M059J (cell line): ENCODE results near the gene TLR1. TPM values are rescaled to one million over a fixed set of nuclear protein-coding genes. Genes with fewer than 3 reads are reported as not detected.

ENCODE experiments used
- DNase-seq: peaks from one replicate; pipeline ENCODE4 v3.0.0-alpha.2; 2012; ENCODE audit warnings: low read depth
- total RNA-seq: library from RNA; depleted of rRNA; stranded (reverse); fragments of >200 nt; shearing (Covaris generic); gene quantifications from 2 replicates; pipeline ENCODE4 v1.2.3, GENCODE V29; 2014; rRNA removed

Gene TLR1, protein sequence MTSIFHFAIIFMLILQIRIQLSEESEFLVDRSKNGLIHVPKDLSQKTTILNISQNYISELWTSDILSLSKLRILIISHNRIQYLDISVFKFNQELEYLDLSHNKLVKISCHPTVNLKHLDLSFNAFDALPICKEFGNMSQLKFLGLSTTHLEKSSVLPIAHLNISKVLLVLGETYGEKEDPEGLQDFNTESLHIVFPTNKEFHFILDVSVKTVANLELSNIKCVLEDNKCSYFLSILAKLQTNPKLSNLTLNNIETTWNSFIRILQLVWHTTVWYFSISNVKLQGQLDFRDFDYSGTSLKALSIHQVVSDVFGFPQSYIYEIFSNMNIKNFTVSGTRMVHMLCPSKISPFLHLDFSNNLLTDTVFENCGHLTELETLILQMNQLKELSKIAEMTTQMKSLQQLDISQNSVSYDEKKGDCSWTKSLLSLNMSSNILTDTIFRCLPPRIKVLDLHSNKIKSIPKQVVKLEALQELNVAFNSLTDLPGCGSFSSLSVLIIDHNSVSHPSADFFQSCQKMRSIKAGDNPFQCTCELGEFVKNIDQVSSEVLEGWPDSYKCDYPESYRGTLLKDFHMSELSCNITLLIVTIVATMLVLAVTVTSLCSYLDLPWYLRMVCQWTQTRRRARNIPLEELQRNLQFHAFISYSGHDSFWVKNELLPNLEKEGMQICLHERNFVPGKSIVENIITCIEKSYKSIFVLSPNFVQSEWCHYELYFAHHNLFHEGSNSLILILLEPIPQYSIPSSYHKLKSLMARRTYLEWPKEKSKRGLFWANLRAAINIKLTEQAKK
- 3.2 and 5.5 TPM in 2 replicates for total RNA-seq

DNA sequence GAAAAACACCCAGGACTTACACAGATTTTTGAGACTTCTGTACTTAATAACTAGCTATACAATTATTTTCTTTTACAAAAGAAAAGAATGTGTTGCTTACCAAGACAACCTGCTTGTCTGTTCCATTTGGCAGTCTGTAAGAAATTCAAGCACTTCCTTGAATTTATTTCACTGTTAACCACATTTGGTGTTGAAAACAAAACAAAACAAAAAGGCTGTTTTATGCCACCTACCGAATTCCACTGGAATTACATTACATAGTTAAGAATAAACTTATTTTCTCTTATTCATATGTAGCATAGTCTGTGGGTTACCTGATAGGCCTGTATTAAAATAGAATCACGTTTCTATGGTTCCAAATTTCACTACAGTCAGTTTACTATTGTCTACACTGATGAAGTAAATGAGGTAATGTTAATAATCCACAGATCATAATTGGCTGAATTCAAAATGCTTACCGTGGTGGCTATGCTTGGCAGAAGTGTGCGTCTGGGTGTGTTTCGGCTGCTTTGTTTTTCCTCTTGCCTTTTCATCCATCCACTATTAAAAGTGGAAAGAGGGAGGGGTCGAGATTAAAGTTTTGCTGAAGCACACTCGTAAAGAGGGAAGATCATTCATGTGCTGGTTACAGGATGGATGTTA is at the start of gene TLR1:
Gene TLR1, minus strand, starts transcription at position 138 of the 642 bp plus-strand sequence. CDS start 5,960 bp downstream, outside the sequence.
- DNase-seq, result peak; percentile 74

DNA sequence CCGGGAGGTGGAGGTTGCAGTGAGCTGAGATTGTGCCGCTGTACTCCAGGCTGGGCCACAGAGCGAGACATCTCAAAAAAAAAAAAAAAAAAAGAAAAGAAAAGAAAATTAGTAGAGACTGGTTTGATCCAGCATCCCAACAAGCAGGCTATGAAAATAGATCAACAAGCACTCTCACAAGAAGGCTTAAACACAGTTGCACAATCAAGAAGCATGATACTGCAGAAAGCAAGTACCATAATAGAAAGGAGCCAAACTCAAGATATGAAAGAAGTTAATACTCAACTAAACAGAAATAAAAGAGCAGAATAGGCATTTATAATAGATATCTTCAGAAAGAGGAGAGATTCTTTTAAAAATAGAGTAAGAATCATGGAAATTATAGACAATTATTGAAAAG is 41.4 kb upstream of the TLR1 start:
- DNase-seq, result no peak

DNA sequence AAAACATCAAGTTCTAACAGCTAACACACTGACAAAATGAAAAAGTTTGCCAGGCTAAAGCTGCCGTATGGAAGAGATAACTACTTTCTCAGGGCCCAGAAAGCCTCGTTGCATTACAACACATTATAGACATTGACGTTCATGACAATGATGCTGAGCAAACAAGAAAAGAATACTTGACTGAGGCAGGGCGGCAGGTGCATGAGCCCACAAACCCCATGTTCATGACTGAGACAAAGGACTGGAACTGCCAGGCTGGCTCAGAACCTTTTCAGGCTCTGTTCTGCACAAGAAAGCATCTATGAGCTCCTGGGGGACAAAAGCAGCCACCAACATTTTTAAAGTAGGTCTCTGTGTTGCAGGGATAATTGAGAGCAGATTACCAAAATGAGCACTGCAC is 38.4 kb upstream of the TLR1 start:
- DNase-seq, result no peak

DNA sequence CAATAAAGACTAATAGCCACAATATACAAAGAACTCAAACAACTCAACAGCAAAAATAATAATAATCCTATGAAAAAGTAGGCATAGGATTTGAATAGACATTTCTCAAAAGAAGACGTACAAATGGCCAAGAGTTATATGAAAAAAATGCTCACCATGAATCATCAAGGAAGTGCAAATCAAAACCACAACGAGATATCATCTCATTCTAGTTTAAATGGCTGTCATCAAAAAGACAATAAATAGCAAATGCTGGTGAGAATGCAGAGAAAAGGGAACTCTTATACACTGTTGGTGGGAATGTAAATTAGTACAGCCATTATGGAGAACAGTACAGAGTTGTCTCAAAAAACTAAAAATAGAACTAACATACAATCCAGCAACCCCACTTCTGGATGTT is 33.3 kb upstream of the TLR1 start:
- DNase-seq, result peak; percentile 76

DNA sequence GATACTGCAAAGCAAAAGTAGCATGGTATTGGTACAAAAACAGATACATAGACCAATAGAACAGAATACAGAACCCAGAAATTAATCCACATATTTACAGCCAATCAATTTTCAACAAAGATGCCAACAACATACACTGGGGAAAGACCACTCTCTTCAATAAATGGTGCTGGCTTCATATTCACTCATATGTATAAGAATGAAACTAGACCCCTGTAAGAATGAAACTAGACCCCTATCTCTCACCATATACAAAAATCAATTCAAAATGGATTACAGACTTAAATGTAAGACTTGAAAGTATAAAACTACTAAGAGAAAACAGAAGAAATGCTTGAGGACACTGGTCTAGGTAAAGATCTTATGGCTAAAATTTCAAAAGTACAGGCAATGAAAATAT is 32.7 kb upstream of the TLR1 start:
- no peak for DNase-seq

DNA sequence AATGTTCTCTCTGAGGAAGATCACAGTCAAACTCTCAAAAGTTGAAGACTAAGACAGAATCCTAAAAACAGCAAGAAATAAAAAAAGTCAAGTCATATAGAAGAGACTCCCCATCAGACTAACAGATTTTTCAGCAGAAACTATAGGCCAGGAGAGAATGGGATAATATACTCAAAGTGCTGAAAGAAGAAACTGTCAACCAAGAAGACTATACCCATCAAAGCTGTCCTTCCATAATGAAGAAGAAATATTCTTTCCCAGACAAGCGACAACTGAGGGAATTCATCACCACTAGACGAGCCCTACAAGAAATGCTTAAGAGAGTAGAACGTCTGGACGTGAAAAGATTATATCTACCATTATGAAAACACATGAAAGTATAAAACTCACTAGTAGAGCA is 30.0 kb upstream of the TLR1 start:
- DNase-seq, result no peak

DNA sequence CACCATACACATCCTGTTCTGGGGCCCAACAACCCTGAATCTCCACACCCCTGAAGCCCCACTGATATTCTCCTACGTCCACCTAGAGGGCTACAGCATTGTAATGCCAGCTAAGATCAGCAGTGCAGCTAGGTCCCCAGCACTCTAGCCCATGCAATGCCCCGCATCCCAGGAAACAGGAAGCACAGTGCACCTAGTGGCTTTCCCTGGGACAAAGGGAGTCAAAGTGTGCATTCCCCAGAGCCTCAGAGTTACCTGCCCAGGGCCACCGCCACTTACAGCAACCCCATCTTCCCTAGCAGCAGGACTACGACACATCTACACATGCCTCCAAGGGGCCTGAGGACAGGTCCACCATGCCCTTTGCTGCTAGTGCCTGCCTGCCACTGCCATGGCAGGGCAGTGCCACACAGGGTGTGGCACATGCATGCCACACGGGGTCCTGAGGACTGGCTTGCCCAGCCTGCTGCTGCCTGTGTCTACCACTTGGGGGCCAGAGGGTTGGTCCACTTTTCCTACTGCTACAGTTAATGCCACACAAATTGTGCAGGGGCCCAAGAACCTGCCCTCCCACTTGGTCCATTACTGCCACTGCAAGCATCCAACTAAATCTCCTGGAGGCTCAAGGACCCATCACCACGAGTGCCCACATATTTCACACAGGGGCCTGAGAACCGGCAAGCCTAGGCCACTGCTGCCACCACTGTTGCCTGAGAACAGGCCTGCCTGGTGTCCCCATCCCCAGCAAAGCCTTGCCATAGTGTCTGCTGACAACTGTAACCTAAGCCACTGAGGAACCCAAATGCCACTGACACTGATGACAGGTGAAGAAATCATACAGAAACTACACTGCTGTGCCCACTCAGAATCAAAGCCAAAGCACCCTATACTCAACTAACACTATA is 28.3 kb upstream of the TLR1 start:
- DNase-seq, result no peak

DNA sequence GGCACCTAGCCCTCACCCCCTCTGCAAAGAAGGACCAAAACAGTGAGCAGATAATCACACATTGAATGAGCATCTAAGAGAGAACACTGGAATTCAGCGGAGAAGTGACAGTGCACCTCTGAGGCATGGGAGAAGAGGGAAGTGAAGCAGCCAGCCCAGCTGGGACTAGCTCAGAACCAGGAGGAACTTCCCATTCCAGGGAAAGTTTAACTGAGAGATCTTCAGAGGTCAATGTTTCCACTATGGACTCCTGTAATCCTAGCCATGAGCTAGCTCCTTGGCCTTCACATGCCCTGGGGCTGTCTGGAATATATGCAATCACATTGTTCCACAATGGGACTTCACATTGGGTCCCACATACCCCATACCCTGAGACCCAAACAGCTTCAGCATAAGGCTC is 27.6 kb upstream of the TLR1 start:
- peak; percentile 18 for DNase-seq

DNA sequence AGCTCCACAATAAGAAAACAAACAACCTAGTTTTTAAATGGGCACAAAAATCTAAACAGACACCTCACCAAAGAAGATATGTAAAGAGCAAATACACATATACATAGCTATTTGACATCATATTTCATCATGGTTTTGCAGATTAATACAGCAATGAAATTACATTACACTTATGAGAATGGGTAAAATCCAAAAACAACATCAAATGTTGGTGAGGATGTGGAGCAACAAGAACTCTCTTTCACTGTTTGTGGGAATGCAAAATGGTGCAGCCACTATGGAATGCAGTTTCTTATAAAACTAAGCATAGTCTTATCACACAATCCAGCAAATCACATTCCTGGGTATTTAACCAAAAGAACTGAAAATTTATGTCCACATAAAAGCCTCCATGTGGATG is 27.1 kb upstream of the TLR1 start:
- peak; percentile 31 for DNase-seq

DNA sequence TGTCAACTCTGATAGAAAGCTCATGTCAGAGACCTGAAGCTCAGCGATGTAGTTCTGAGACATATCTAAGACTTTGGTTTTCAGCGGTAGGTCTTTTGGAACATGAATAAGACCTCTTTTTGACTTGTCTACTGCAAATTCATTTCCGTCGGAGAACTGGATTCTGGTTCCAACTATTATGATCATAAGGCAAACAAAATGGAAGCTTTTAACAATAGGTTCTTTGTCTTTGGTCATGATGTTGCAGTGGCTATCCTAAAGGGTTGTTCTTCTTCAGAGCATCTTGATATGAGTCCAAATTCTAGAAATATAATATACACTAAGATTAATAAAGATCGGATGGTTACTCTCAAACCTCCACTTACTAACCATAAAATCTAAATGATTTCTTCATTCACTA is 24.6 kb upstream of the TLR1 start:
- DNase-seq, result no peak

DNA sequence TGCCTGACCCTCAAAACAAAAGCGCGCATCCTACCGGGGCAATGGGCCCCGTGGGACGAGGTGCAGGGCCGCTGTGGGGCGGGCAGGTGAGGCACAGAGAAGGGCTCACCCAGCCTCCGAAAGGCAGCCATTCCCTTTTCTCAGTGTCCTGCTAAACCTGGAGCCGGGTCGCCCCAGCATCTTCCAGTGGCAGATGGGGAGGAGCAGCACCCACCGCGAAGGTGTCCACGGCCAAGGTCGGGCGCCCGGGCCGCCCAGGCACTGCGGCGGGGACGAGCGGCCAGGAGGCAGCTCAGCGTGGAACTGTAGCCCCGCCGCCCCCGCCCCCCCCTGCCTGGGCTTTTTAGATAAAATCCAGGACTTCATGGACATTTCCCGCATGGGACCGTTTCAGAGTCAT is 19.2 kb upstream of the TLR1 start:
- DNase-seq, result no peak

DNA sequence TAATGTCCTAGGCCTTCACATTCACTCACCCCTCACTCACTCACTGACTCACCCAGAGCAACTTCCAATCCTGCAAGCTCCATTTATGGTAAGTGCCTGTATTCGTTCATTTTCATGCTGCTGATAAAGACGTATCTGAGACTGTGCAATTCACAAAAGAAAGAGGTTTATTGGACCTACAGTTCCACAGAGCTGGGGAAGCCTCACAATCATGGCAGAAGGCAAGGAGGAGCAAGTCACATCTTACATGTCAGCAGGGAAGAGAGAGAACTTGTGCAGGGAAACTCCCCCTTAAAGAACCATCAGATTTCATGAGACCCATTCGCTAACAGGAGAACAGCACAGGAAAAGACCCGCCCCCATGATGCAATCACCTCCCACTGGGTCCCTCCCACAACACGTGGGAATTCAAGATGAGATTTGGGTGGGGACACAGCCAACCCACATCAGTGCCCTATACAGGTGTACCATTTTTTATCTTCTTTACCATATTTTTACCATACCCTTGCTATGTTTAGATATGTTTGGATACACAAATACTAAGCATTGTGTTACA is 18.2 kb upstream of the TLR1 start:
- DNase-seq, result peak; percentile 12

DNA sequence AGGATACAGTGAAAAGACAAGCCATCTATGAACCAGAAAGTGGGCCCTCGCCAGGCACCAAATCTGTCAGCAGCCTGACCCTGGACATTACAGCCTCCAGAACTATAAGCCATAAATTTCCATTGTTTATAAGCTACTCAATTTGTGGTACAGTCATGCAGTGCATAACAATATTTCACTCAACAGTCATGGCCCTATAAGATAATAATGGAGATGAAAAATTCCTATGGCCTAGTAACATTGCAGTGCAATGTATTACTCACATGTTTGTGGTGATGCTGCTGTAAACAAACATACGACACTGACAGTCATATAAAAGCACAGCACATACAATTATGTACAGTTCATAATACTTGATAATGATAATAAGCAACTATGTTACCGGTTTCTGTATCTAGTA is 17.1 kb upstream of the TLR1 start:
- peak; percentile 75 for DNase-seq

DNA sequence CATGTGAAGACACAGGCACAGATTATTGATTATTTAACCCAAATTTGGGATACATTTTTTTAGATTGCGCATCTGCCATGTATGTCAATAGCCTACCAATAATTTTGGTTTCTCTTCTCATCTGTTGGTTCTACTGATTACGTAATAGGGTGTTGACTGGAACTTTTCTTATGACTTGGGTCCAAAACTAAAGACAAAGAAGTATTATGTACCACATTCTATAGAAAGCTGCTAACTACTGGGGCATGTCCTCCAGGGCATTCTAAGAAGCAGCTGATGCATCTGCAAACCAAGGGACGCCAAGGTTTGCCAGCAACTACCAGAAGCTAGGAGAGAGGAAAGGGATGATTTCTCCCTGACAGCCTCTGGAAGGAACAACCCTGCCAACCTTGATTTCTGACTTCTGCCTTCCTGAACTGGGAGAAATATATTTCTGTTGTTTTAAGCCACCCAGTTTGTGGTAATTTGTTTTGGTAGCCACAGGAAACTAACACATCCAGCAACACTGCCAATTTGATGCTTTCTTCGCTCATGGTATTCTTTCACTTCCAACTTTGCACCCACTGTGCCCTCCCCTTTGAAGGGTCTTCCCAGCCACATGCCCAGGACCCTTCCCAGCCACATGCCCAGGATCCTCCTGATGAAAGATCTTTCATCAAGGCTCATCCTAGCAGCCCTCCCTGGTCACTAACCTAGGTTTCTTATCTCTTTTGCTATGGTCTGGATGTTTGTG is 15.9 kb upstream of the TLR1 start:
- DNase-seq, result peak; percentile 14

DNA sequence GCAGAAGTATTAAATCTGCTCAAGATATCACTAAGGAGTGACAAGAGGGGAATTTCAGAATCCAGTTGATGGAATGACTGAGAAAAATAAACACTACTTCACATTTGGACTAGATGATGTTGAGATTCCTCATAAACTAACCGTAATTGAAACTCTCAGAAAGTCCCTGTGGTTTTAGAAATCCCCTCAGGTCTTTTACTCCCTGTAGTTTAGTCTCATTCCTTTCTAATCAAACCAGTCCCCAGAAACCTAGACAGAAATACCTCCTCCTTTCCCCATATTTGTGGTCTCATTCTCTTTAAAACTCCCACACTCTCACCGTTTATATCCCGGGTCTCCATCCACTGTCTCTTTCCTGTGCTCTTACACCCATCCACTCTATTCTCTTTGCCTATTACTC is 15.0 kb upstream of the TLR1 start:
- DNase-seq, result peak; percentile 95

DNA sequence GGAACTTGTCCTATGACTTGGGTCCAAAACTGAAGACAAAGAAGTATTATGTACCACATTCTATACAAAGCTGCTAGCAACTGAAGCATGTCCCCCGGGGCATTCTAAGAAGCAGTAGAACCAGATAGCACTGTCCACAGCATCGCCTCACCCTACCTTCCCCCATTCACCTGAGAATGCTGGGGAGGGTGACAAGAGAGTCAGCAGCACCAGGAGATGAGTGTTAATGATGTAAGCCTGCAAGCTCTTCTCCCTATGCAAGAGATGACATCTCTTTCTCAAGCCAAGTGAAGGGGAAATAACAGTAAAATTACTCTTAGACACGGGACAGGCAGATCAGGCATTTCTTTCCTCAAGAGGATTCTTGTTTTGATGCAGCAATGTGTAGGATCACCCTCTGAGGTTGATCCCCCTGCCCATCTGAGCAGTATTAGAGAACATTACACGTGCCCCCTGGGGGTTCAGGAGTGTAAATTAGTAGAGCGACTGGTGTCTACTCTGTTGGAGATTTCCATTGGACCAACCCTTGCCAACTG is 13.9 kb upstream of the TLR1 start:
- peak; percentile 32 for DNase-seq

DNA sequence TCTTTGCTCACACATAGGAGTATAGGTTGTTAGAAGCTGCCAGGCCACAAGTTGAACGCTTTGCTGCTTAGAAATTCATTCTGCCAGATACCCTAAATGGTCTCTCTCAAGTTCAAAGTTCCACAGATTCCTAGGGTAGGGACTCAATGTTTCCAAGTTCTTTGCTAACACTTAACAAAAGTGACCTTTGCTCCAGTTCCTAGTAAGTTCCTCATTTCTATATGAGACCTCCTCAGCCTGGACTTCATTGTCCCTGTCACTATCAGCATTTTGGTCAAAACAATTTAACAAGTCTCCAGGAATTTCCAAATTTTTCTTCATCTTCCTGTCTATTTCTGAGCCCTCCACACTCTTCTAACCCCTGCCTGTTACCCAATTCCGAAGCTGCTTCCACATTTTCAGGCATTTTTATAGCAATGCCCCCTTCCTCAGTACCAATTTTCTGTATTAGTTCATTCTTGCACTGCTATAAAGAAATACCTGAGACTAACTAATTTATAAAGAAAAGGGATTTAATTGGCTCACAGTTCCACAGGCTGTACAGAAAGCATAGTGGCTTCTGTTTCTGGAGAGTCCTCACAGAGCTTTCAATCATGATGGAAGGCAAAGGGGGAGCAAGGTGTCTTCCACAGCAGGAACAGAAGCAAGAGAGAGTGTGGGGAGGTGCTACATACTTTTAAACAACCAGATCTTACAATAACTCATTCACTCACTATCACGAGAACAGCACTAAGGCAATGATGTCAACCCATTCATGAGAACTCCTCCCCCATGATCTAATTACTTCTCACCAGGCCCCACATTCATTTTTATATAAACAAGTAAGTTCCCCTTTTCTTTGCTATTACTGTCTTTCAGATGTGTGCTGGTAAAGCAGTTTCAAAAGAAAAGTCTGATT is 11.5 kb upstream of the TLR1 start:
- peak; percentile 40 for DNase-seq

DNA sequence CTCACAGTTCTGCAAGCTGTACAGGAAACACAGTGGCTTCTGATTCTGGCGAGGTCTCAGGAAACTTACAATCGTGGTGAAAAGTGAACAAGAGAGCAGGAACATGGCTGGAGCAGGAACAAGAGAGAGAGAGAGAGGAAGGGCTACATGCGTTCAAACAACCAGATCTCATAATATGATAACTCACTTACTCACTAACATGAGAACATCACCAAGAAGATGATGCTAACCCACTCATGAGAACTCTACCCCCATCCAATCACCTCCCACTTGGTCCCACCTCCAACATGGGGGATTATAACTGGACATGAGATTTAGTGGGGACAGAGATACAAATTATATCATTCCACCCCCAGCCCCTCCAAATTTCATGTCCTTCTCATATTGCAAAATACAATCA is 9.8 kb upstream of the TLR1 start:
- DNase-seq, result no peak

DNA sequence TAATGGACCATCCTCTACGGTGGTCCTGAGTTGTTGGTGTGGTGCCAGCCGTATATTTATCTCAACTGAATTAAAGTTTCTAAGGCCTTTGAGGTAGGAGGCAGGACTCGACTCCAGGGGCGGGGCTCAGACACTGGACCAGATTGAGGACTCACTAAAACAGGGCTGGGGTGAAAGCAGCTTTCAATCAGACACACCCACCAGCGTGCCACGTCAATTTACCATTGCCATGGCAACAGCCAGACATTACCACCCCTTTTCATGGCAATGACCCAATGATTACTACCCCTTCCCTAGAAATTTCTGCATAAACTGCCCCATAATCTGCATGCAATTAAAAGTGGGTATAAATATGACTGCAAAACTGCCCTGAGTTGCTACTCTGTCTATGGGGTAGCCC is 6.7 kb upstream of the TLR1 start:
- no peak for DNase-seq
